Adrenal gland (tissue), 12 donors: ENCODE measurements around the gene VWA8. TPM values are rescaled to one million over a fixed set of nuclear protein-coding genes. Genes with fewer than 3 reads are reported as not detected.

ENCODE experiments used
- DNase-seq, 7 donors: peaks; one replicate each; pipeline ENCODE4 v3.0.0-alpha.2; 2019 to 2020
- H3K27ac ChIP-seq, 5 donors: fragments of 200-600 bp; sonication (generic) in 4 of 5; 1 replicate in 3 of 5; 2 replicates in 2 of 5; pipeline versions ENCODE4 v1.5.1 to v1.8.0; 2016 to 2020; ENCODE audit warnings: mild to moderate bottlenecking in 1 of 5
- H3K27me3 ChIP-seq: fragments of 200-600 bp; 2 replicates; pipeline ENCODE4 v1.8.0; 2021
- H3K36me3 ChIP-seq, 2 donors: fragments of 200-600 bp; replicated peaks in 1 of 2; 1 replicate in 1 of 2; 2 replicates in 1 of 2; pipeline versions ENCODE4 v1.5.1 to v1.8.0; 2018 to 2022
- H3K4me1 ChIP-seq, 2 donors: fragments of 200-600 bp; replicated peaks in 1 of 2; 1 replicate in 1 of 2; 2 replicates in 1 of 2; pipeline versions ENCODE4 v1.5.1 to v1.8.0; 2018 to 2021
- H3K4me3 ChIP-seq, 4 donors: fragments of 200-600 bp; sonication (generic) in 3 of 4; one replicate each; pipeline ENCODE4 v1.5.1; 2016 to 2018
- H3K9me3 ChIP-seq, 3 donors: fragments of 200-600 bp; sonication (generic) in 1 of 3; replicated peaks in 1 of 3; 1 replicate in 2 of 3; 2 replicates in 1 of 3; pipeline versions ENCODE4 v1.5.1 to v1.8.0; 2016 to 2021
- CTCF ChIP-seq, 6 experiments: fragments of 450-650 bp in 4 of 6; fragments of 200-600 bp in 2 of 6; sonication (generic) in 1 of 6; IDR thresholded peaks; 1 replicate in 5 of 6; 2 replicates in 1 of 6; pipeline versions ENCODE4 v1.5.1 to v1.8.0; 2016 to 2021; ENCODE audit warnings: antibody characterized with exemption in 6 of 6, mild to moderate bottlenecking in 2 of 6, moderate library complexity in 1 of 6
- POLR2A ChIP-seq, 2 donors: fragments of 450-650 bp; IDR thresholded peaks; one replicate each; pipeline ENCODE4 v1.6.1; 2017; ENCODE audit warnings: antibody characterized with exemption in 2 of 2, mild to moderate bottlenecking in 2 of 2, moderate library complexity in 1 of 2
- WGBS, 4 donors: extraction: QIAGEN DNeasy Blood & Tissue Kit in 2 of 4; methylation state at CpG; one replicate each; pipeline versions ENCODE4 v1.1.5 to v1.1.7; 2013 to 2017; 5-methylcytosine and 5-hydroxymethylcytosine counted together
- intact Hi-C, 2 donors: fragments of 100-400 bp; cut with DNase I; formaldehyde crosslinking; loops; one replicate each; pipeline versions ENCODE4 v1.14.1 to v1.15.0; 2022 to 2023
- polyA plus RNA-seq, 3 donors: library from polyadenylated mRNA; stranded (reverse); fragments of 200-250 nt in 2 of 3; fragments of 350-450 nt in 1 of 3; fragmentation: Illumina TruSeq in 1 of 3; extraction: RNeasy Lipid Tissue Mini Kit (QIAGEN cat#74804) in 1 of 3; gene quantifications; one replicate each; pipeline ENCODE4 v1.2.3, GENCODE V29; 2013 to 2014
- total RNA-seq, 9 donors: library from RNA; depleted of rRNA in 4 of 9; stranded (reverse); fragments of >200 nt in 4 of 9; fragments of 120-200 nt in 1 of 9; fragmentation: NEBNext Ultra II Directional in 1 of 9; extraction: Animal tissue kit (Norgen Biotek cat#: 25700) in 1 of 9; gene quantifications; one replicate each; pipeline versions ENCODE4 v1.1.0 to v1.2.4, GENCODE V29; 2013 to 2023
- donor health status: healthy with polysubstance abuse.
- donor health status: Bipolar disorder and iron deficiency.
- donor health status: DM: yes; HTN: yes; CAD: no.
- donor health status: DM: no; HTN: no; CAD: no.
- donor health status: DM: no; HTN: no; CAD: no.
- donor health status: DM: yes; HTN: yes; CAD: no.

Gene VWA8
- total and polyA plus RNA-seq, 12 donors, result 8.1 to 45.4 (median 31.4) TPM

DNA sequence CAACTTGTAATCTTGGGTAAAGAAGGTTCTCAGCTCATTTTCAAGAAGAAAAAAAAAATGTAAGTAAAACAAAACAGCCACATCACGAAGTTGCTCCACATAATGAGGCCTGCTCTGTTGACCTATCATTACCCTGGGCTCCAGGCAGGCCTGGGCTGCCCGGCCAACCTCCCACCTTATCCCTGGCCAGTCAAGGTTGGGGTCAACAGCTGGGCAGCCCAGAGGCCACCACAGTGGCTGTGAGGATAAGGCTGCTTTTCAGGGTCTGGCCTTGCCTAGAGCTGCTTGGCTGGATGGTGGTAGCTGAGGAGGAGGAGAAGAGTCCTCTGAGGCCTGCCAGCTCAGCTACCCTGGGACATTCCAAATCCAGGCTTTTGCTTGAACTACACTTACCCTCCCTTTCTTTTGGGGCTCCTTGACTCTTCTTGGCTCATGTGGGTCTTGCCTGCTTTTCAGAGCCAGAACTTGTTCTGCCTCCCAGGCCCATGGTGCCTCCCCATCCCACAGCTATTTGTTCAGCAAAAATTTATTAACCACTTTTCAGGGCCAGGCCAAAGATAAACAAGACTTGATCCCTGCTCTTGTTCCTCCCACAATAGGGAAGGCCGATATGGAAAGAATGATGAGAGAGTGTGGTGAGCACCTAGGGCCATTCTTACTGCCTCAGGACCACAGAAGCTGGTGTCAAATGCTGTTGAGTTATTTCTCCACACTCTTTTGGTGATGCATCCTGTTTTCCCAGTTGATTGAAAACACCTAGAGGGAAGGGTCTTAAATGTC lies 401.9 kb downstream of the VWA8 start:
- no peaks in the 10 kb centered on the region for H3K27me3 ChIP-seq
- intact Hi-C loops, result no loop called here
- no peaks in the 10 kb centered on the region for H3K9me3 ChIP-seq
- H3K4me1 ChIP-seq, result peaks cover 3 to 20% of the 10 kb centered on the region in 2 donors
- DNase-seq, result no peak
- 88 to 98% (median 91%) methylated on average over 3 of the region's 3 CpGs for WGBS, 4 donors
- no peak overlapping the region for H3K27ac ChIP-seq
- no peaks in the 10 kb centered on the region for H3K36me3 ChIP-seq
- no peak for TF ChIP-seq CTCF (IDR thresholded peaks at IDR 0.05)
- no peak for TF ChIP-seq POLR2A (IDR thresholded peaks at IDR 0.05)
- no peak overlapping the region for H3K4me3 ChIP-seq

- Histone ChIP-seq H3K4me1 (peaks cover 0 to 9% of the 10 kb centered on the region in 2 donors), H3K27ac (no peak overlapping the region), H3K36me3 (no peaks in the 10 kb centered on the region), H3K4me3 (no peak overlapping the region), H3K27me3 (no peaks in the 10 kb centered on the region), H3K9me3 (no peaks in the 10 kb centered on the region)
- no peak for DNase-seq
- TF ChIP-seq CTCF (IDR thresholded peaks at IDR 0.05) (no peak), POLR2A (IDR thresholded peaks at IDR 0.05) (no peak)
- intact Hi-C loops, result no loop called here
- 78 to 93% (median 88%) methylated on average over 2 of the region's 2 CpGs for WGBS, 4 donors
Observed at GRCh38 chr13:41557719-41558118, 403.2 kb downstream of the VWA8 start.

DNA sequence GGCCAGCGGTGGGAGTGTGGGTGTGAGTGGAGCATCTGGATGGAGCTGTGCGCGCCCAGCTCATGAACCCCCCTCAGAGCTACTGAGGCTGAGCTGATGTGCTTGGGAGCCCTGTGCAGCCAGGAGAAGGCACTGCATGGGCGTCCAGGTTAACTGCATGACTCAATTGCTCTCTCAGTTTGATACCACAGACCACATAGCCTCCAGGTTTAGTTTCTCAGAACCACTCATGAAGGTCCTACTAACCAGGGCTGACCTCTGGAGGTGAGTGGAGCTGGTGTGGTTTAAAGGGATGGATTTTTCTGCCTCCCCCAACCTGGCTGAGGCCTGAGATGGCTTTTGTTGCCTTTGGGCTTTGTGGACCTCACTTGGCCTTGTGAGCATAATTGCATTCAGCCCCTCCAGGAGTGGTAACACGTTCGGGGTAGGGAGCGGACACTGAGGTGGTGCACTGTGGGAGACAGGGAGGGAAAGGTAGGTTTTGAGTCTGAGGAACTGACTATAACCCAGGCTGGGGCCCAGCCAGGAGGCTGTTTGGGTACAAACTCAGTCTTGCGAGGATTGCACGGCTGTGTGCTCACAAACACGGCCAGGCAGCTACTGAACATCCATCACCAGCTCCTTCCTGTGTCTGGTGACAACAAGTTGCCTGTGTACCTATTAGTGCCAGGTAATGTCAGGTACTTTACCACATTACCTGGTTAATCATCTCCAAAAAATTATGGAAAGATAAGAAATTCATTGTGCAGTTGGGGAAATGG lies 406.1 kb downstream of the VWA8 start:
- H3K9me3 ChIP-seq, result no peaks in the 10 kb centered on the region
- WGBS, 4 donors, result 86 to 94% (median 93%) methylated on average over 10 of the region's 10 CpGs
- no peaks in the 10 kb centered on the region for H3K36me3 ChIP-seq
- no peaks in the 10 kb centered on the region for H3K4me1 ChIP-seq
- TF ChIP-seq POLR2A (IDR thresholded peaks at IDR 0.05), result no peak
- no peak for TF ChIP-seq CTCF (IDR thresholded peaks at IDR 0.05)
- no peak overlapping the region for H3K4me3 ChIP-seq
- no peaks in the 10 kb centered on the region for H3K27me3 ChIP-seq
- DNase-seq, result no peak
- intact Hi-C loops, result no loop called here
- H3K27ac ChIP-seq, result no peak overlapping the region

GRCh38 chr13:41554180-41554579 lies 406.7 kb downstream of the VWA8 start:
- 86 to 93% (median 89%) methylated on average over 2 of the region's 2 CpGs for WGBS, 4 donors

More at GRCh38 chr13:41554180-41554579, 406.7 kb downstream of the VWA8 start:
- no peak overlapping the region for H3K4me3 ChIP-seq
- H3K9me3 ChIP-seq, result no peaks in the 10 kb centered on the region
- H3K36me3 ChIP-seq, result no peaks in the 10 kb centered on the region
- H3K27ac ChIP-seq, result no peak overlapping the region
- TF ChIP-seq POLR2A (IDR thresholded peaks at IDR 0.05) (no peak), CTCF (IDR thresholded peaks at IDR 0.05) (no peak)
- no peaks in the 10 kb centered on the region for H3K27me3 ChIP-seq
- DNase-seq, result no peak
- H3K4me1 ChIP-seq, result no peaks in the 10 kb centered on the region
- intact Hi-C loops, result no loop called here
